Measurements from ENCODE around the gene PDGFRB.

PDGFRB gene

DNA sequence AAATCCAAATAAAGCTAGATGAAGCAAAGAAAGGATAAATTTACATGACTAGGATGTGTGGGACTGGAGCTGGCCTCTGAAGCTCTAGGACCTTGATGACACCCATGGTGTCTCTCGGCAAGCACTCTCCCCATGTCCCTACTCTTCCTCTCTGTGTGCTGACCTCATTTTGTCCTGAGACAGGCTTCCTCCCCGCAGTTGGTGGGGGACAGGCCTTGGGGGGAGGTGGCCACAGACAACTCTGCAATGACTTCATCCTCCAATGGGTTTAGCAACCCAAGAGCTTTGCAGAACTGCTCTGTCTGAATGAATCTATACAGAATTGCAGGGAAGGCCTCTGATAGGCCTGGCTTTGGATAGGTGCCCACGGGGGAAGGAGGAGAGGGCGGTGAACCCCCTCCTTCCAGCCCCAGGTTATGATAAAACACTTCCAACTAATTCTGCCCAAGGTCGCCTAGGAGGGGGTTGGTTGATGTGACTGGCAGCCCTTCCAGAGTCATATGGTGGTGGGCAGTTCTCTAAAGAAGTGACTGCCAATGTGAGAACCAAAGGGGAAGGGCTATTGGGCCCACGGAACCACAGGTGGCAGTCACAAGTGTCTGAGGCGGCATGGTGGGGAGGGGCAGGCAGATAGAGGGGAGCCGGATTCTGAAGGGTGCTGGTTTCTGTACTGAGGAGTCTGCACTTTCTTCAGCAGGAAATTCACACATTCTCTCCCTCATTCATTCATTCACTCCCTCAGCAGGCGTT, 40.3 kb upstream of the PDGFRB start:
- TF ChIP-seq, protein P1, sequence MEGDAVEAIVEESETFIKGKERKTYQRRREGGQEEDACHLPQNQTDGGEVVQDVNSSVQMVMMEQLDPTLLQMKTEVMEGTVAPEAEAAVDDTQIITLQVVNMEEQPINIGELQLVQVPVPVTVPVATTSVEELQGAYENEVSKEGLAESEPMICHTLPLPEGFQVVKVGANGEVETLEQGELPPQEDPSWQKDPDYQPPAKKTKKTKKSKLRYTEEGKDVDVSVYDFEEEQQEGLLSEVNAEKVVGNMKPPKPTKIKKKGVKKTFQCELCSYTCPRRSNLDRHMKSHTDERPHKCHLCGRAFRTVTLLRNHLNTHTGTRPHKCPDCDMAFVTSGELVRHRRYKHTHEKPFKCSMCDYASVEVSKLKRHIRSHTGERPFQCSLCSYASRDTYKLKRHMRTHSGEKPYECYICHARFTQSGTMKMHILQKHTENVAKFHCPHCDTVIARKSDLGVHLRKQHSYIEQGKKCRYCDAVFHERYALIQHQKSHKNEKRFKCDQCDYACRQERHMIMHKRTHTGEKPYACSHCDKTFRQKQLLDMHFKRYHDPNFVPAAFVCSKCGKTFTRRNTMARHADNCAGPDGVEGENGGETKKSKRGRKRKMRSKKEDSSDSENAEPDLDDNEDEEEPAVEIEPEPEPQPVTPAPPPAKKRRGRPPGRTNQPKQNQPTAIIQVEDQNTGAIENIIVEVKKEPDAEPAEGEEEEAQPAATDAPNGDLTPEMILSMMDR (conservative IDR thresholded peaks at IDR 0.05): no peak
- no peak overlapping the region for H3K27ac ChIP-seq

DNA sequence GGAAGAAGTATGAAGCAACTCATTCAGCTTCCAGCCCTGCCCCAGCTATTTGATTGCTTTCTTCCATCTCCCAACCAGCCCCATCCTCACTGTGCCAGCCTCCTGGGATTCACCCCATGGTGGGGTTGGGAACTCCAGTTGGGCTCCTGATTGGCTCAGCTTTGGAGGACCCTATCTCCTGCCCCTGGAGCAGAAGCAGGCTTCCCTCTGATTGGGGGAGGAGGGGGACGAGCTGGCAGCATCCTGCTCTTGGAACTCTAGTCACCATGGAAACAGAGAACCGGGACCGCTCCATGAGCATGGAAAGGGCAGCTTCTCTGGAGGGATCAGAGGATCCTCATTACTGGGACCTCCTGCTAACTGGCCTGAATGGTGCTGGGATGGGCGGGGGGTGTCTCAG, 36.8 kb upstream of the PDGFRB start:
- H3K27ac ChIP-seq: no peak overlapping the region
- TF ChIP-seq, protein P1 (conservative IDR thresholded peaks at IDR 0.05): no peak

DNA sequence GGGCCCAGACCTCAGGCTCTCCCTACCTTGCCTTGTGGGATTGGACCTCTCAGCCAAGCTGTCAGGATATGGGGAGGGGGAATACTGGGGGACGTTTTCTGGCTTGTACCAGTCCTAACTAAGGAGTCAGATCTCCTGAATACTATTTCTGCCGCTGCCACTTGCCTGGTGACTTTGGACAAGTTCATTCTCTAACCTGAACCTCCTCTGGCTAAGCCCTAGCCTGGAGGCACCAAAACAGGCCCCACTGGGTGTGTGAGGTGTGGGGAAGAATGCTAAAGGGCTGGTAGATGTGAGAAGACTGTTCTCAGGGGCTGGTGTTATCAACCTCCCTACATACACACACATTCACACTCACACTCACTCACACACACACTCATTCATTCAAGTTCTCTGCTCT, 35.3 kb upstream of the PDGFRB start:
- H3K27ac ChIP-seq: no peak overlapping the region
- TF ChIP-seq, protein P1 (conservative IDR thresholded peaks at IDR 0.05): no peak

DNA sequence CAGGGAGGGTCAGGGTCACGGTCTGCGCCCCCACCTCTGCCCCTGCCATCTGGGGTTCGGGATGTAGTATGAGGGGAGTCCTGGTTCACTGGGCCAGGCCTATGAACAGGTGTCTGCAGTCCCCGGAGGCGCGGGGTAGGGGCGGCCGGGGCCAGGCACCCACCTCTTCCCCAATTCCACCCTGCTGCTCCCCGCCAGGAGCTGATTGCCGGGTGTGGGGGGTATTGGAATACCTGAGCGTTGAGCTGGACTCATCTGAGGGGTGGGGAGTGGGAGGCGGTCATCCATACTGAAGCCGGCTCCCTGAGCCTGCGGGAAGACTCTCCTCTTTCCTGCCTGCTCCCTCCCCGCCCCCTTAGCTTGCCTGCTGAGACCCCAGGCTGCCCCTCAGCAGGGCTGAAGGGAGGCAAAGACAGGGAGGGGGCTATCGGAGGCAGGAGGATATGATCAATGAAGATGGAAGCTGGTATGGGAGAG, 34.9 kb upstream of the PDGFRB start:
- H3K27ac ChIP-seq: no peak overlapping the region
- TF ChIP-seq, protein P1 (conservative IDR thresholded peaks at IDR 0.05): no peak

DNA sequence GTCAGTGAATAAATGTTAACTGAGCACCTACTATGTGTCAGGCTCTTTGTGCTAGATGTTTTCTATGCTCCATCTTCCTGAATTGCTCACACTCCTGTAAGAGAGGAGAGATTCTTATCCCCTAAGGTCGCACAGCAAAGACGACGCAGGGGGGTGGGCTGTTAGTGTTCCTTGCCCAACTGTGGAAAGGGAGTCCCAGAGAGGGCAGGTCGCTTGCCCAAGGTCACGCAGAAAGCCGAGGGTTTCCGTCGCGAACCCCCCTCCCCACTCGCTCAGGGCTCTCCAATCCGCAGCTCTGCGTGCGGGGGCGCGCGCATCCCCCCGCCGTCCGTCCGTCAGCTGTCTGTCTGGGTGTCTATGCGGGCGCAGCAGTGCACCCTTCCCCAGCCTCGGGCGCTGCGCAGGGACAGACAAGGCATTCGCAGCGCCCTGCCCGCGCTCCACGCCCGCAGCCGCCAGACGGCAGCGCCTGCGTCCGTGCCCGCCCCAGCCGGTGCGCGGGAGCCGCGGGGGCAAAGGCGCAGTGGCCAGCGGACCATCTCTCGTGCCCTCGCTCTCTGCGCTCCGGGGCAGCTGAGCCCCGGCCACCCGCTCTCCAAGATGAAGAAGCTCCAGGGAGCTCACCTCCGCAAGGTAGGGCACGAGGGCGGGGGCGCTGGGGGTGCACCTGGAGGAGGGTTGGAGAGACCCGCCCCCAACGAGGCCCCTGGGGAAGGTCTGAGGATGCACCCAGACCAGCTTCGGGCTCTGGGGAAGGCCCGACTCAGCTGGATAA, 34.3 kb upstream of the PDGFRB start, which contains the start of gene SLC6A7:
Gene SLC6A7 (plus strand): TSS at position 335 of the 775 bp plus-strand sequence. CDS start 266 bp downstream, at position 601.
- H3K27ac ChIP-seq: no peak within 1 kb of the TSS
- TF ChIP-seq, protein P1 (conservative IDR thresholded peaks at IDR 0.05): no peak; the same call in 1 of the 2 replicates

DNA sequence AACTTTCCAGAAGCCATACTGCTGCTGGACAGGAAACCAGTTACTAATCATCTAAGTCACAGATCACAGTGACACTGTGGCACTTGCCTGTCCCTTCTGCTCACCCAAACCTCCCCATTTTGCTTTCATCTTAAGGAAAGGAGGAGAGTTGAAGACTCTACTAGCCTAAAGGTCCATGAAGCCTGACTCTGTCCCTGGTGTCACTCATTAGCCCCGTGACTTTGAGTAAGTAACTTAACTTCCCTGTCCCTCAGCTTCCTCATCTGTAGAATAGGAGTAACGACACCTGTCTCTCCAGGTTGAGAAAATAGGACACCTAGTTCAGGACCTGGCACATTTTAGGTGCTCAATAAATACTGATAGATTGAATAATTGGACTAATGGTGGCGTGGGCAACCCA, 33.7 kb upstream of the PDGFRB start:
- H3K27ac ChIP-seq: no peak overlapping the region
- TF ChIP-seq, protein P1 (conservative IDR thresholded peaks at IDR 0.05): no peak

DNA sequence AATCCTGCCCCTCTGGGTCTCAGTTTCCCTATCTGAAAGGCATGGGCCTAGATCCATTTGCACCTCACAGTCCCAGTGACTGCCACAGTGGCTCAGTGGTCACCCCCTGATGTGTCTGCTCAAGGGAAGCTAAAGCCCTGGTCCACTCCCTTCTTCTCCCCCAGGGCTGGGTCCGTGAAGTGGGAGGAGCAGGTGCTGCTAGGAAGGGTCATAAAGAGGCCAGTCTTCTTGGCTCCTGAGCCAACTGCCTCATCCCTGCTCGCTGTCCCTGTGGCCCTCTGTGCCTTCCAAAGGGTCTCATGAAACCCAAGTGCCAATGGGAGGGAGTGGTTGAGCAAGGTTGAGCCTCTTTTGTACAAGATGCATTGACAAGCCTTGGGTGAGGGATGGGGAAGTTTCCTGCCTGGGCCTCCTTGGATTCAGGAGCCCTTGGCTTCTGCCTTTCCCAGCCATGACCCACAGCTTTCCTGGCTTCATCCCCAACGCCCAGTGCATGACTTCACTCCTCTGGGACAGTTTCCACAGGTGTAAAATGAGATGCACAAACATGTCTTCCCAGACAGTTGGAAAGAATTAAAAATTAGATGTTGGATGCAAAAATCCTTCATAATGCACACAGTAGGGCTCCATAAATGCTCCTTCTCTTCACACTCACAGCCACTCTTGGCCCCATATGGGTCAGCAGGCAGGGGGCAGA, 32.6 kb upstream of the PDGFRB start:
- no peak overlapping the region for H3K27ac ChIP-seq
- TF ChIP-seq, protein P1 (conservative IDR thresholded peaks at IDR 0.05): no peak

Data from VCaP (cell line).